HG02623 (cell line): ENCODE data around the gene HYOU1.
A peak's percentile ranks its signal among the peaks of the same experiment; 100 is the strongest.
"Not testable (repeated sequence)": the region's sequence is repeated elsewhere in the genome, so short reads cannot be mapped to it uniquely, and the experiment has no call there.

Experiments used
- ATAC-seq: cut with Tn5 transposase; IDR thresholded peaks from one replicate; pipeline ENCODE4 v1.9.1; 2021; ENCODE audit warnings: moderate library complexity; ENCODE audit not compliant: unreplicated experiment

The HYOU1 gene

DNA sequence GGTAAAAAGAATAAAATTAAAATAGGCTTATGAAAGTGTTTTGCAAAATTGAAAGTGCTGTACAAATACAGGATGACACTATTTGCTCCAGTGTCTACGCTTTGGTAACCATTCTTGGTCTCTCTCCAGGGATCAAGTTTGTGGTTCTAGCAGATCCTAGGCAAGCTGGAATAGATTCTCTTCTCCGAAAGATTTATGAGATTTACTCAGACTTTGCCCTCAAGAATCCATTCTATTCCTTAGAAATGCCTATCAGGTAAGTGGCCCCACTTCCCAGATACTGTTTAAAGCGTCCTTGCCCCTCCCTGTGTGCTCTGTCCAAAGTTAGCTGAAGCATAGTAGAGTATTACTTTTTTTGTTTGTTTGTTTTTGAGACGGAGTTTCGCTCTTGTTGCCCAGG is 35.4 kb downstream of the HYOU1 start:
- ATAC-seq: no peak

DNA sequence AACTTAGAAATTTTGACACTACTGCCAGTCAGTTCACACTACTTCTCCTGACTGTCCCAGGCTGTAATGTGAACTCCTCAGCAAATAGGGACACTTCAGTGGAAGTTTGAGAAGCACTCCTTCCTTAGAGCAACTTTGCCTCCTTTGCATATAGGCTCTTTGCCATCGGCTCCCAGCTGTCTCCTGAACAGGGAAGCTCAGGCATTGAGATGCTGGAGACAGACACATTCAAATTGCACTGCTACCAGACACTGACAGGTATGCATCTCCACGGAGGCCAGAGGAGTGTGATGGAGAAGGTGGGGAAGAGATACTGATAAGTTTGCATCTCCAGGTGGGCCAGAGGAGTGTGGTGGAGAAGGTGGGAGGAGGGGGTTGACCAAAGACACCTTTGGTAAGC is 37.0 kb downstream of the HYOU1 start:
- no peak for ATAC-seq

DNA sequence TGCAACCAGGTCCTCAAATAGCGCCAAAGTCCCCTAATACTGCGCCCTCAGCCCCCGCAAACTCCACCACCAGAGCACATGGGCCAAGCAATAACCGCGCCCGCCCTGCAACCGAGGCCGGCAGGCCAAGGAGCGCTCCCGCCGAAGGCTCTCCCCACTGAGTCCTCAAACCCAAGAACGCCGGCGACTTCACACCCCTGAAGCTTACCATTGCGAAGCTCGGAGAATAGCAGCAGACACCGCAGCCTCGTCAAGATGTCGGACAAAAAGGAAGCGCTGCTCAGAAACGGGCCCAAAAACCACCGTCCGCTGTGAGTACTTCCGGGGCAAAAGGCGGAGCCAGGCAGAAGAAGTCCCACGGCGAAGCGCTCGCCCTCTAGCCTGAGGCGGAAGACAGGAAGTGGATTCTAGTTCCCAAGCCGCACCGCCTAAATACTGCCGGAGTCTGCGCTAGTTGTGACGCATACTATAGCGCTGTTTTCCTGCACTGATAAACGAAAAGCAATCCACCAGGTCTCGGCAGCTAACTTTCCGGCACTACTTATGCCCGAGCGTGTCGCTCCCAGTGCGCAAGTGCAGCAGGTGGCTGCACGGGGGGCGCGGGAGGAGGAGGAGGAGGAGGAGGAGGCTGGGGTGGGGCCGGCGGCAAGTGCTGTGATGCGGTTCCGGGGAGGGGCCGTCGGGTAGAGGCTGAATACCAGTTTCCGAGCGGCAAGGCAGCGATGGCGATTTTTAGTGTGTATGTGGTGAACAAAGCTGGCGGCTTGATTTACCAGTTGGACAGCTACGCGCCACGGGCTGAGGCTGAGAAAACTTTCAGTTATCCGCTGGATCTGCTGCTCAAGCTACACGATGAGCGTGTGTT is 38.7 kb downstream of the HYOU1 start, which contains the start of the genes RPS25 and TRAPPC4:
Gene RPS25 (minus strand): TSS at position 270 of the 865 bp plus-strand sequence. CDS start 59 bp downstream, at position 211.
Gene TRAPPC4 (plus strand): TSS at position 693 of the 865 bp plus-strand sequence. CDS start 30 bp downstream, at position 723.
- ATAC-seq: peak; percentile 77

DNA sequence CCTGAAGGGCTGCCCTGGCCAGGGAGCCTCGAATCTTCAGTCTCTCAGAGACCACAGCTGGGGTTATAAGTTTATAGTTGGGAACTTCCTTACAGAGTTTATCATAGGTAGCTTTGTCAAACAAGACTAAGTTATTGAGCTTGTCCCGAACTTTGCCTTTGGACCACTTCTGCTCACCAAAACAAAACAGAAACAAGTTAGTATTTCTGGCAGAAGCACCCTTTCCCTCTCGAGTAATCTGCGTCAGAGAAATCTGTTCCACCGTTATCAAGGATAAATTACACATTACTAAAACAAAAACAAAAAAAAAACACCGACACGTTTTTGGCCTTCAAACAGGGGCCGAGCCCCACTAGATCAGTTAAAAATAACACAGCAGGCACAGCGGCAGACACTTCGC is 39.6 kb downstream of the HYOU1 start:
- not testable (repeated sequence) for ATAC-seq

DNA sequence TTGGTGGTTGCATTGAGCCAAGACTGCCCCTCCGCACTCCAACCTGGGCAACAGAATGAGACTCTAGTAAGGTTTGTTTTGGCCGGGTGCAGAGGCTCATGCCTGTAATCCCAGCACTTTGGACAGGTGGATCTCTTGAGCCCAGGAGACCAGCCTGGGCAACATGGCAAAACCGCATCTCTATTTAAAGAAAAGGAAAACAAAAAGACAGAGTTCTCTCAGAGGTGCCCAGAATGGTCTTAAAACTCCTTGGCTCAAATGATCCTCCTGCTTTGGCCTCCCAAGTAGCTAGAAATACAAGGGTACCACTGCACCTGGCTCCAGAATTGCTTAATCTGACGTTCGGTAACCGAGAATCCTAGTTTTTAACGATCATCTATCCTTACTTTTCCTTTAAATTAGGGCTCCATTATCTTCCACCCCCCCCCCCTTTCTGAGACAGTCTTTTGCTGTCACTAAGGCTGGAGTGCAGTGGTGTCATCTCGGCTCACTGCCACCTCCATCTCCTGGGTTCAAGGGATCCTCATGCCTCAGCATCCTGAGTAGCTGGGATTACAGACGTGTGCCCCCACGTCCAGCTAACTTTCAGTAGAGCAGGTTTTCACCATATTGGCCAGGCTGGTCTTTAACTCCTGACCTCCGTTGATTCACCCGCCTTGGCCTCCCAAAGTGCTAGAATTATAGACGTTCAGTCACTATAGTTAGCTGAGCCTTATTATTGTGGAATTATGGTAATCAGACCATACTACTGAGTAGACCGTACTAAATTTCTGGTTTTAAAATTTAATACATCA is 40.6 kb downstream of the HYOU1 start:
- ATAC-seq: no peak

DNA sequence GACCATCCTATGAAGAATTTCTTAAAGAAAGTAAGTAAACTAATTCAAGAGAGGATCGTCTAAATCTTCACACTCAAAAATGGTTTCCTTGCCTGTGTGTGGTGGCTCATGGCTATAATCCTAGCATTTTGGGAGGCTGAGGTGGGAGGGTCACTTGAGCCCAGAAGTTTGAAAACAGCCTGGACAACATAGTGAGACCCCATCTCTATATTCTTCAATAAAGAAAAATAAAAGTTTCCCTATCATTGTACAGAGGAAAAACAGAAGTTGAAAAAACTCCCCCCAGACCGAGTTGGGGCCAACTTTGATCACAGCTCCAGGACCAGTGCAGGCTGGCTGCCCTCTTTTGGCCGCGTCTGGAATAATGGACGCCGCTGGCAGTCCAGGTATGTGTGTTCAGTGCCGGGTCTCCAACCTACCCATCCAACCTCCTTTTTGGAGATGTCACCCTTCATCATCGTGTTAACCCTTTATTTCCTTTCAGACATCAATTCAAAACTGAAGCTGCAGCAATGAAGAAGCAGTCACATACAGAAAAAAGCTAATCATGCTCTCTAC is 41.9 kb downstream of the HYOU1 start:
- no peak for ATAC-seq

DNA sequence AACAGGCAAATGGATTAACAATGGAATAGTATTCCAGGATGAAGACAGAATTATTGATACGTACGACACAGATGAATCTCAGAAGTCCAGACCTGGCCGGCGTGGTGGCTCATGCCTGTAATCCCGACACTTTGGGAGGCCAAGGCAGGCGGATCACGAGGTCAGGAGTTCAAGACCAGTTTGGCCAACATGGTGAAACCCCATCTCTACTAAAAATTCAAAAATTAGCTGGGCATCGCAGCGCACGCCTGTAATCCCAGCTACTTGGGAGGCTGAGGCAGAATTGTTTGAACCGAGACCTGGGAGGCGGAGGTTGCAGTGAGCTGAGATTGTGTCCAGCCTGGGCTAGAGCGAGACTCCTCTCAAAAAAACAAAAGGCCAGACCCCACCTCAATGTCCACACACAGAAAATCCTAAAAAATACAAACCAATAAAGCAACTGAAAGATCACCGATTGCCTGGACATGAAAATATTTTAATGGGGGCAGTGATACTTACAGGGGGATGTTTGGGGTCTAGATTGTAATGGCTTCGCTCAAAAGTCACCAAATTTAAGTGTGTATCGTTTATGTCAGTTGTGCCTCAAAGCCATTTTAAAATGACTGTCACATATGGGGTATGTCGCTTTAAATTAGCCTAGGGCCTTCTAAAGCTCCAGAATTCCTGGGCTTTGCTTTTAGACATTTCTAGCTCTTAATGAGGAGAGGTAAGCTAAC is 42.6 kb downstream of the HYOU1 start:
- no peak for ATAC-seq

DNA sequence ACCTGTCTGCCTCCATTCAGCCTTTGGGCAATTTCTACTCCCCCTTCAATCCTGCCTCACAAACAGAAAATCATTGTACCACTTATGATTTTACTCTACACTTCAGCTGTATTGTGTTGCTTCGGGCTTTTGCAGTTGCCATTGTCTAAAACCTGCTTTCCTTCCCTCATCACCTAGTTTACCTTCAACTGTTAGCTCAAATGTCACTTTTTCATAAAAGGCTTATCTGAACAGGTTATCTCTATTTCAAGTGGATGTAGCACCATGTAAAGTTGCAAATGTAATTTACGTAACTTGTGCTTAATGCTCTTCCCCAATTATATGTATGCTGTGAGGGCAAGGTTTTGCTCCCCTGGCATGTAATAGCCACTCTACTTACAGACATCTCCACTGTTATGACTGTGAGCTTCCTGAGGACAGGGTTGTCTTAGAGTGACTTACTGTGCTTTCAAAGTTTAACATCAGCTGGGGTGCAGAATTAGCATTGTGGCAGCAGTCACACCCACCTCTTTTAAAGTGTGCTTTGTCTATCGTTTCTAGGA is 44.3 kb downstream of the HYOU1 start:
- ATAC-seq: no peak

DNA sequence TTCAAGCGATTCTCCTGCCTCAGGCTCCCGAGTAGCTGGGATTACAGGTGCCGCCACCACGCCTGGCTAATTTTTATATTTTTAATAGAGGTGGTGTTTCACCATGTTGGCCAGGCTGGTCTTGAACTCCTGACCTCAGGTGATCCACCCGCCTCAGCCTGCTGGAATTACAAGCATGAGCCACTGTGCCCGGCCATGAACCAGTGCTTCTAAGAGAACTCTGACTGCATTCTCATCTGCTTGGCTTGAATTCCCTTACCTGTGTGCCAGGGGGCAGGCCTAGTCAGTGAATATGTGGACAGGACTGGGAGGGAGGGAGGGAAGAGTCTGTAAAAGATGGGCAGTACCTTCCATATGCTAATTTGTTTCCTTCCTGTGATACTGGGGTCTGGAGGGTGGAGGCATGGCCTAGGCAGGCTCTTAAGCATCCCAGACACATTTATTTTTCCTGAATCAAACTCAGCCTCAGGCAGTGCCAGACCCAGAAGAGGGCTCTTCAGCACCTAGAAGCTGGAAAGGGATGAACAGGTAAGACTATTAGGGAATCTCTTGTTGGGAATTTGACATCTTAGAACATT is 45.4 kb downstream of the HYOU1 start:
- no peak for ATAC-seq

DNA sequence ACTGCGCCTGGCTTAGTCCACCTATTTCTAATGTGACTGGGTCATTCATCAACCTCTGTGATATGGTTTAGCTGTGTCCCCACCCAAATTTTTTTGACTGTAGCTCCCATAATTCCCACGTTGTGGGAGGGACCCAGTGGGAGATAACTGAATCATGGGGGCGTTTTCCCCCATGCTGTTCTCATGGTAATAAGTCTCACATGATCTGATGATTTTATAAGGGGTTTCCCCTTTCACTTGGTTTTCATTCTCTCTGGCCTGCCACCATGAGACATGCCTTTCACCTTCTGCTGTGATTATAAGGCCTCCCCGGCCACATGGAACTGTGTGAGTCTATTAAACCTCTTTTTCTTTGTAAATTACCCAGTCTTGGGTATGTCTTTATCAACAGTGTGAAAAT is 50.3 kb downstream of the HYOU1 start:
- ATAC-seq: no peak

DNA sequence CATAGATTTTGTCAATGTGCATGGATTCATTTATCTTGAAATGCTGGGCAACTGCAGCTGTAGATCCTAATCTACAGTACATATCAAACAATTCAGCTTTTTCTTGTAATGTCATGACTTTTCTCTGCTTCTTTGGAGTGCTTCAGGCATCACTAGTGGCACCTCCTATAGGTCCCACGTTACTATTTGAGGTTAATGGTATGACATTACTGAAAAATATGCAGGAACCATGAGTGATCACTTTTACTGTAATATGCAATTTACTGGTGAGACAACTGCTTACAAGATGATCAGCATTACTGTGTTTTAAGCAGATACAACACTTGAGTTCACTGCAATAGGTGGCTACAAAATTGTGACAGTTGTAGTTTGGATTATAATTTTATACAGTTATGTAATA is 56.1 kb downstream of the HYOU1 start:
- ATAC-seq: no peak

DNA sequence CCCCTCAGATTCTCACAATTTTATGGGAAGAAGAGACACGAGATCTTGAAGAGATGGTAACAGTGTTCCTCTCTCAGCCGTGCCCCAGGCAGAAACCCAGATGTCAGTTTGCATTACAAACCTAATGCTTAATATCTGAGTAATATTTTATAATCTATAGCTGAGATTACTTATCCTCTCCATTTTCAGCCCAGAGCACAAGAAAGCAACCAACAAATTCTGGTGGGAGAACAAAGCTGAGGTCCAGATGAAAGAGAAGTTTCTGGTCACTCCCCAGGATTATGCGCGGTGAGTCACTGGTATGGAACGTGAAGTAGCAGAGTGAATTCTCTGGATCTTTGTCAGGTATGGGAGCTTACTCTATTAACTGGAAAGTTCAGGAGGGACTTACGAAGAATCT is 58.2 kb downstream of the HYOU1 start:
- ATAC-seq: no peak

DNA sequence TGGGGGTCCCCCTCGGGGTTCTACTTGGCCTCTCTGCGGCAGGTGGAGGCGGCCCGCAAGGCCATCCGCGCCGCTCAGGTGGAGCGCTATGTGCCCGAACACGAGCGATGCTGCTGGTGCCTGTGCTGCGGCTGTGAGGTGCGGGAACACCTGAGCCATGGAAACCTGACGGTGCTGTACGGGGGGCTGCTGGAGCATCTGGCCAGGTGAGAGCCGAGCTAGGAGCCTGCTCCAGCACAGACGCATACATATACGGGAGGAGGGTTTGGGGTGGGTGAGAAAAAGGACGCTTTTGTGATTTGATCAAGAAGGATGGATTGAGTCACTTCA is 58.7 kb downstream of the HYOU1 start:
- ATAC-seq: peak; percentile 14

DNA sequence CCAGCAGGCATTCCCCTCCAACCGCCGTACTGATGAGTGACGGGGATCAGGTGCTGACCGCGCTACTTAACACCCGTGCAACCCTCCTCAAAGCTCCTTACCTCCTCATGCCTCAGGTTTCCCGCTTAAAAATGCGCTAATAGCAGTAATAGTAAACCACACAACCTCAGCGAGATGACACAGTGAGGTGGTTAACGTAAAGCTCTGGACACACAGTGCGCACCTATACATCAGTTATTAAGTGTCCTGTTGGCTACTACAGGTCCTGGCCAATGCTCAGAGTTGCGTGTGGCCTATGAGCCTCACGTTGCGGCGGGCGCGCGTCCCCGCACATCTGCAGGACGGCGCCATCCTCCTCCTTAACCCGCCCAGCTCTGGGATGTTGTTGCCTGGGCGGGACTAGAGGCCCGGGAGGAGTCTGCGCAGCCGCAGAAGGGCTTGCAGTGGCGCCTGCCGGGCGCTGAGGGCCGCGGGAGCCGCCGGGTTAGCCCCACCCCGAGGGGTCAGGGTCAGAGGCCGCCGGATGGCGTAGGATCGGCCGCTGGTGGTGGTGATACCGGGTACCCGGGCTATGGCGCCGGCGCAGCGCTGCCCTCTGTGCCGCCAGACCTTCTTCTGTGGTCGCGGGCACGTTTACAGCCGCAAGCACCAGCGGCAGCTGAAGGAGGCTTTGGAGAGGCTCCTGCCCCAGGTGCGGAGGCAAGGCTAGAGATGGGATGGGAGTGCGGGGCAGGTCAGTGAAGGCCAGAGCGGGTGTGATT is 59.2 kb downstream of the HYOU1 start, which contains the start of gene CENATAC:
Gene CENATAC (plus strand): TSS at position 512 of the 761 bp plus-strand sequence. CDS start 60 bp downstream, at position 572.
- ATAC-seq: peak; percentile 90

DNA sequence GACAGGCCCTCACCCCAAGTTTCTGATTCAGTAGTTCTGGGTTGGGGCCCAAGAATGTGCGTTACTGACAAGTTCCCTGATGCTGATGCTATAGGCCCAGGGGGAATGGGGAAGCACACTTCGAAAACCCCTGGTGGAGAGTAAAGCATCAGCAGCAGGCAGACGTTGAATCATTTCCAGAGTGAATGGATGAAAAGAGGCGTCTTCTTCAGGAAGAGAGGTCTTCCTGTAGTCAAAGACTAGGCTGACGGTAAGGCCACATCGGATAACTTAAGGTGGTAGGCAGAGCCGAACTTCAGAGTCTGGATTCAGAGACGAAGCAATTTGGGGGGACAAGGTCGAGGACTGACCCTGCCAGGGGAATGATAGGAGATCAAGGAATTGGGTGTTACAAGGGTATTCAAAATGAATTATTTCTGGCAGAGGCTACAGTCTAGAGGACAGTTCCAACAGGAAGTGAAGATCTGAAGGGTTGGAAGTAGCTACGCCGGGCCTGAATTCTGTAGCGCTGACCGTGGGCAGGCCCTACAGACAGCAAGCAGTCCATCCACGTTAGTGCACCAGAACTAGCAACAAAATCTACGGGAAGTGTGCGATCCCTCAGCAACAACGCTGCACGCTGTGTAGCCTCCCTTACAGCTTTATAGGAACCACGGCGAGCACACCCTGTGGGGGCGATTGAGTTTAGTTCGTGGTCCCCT is 59.9 kb downstream of the HYOU1 start:
- ATAC-seq: no peak
